Calu3 (cell line): ENCODE results near the gene TMEM167B. TPM values are rescaled to one million over a fixed set of nuclear protein-coding genes. Genes with fewer than 3 reads are reported as not detected.

Experiments used
- BruUV-seq: library from RNA; stranded (reverse); fragments of 400-500 nt; replicated peaks from 2 replicates; lab custom pipeline; 2021; lab: Mats Ljungman, UMichigan
- CTCF ChIA-PET: fragments of 300-600 bp; sonication (Branson Sonifier 250); formaldehyde crosslinking; loops from one replicate; lab custom pipeline; 2022; ENCODE audit warnings: antibody characterized with exemption; lab: Charles Lee
- DNase-seq: peaks from one replicate; pipeline ENCODE4 v3.0.0; 2022
- H3K27ac Mint-ChIP-seq: one replicate; pipeline ENCODE4 v1.8.0; 2022; ENCODE audit warnings: mixed read lengths; ENCODE audit not compliant: unreplicated experiment
- H3K27me3 Mint-ChIP-seq: one replicate; pipeline ENCODE4 v1.8.0; 2022; ENCODE audit warnings: mixed read lengths; ENCODE audit not compliant: unreplicated experiment
- H3K36me3 Mint-ChIP-seq: one replicate; pipeline ENCODE4 v1.8.0; 2022; ENCODE audit warnings: mild to moderate bottlenecking, moderate library complexity, mixed read lengths; ENCODE audit not compliant: insufficient read depth, unreplicated experiment
- H3K4me1 Mint-ChIP-seq: one replicate; pipeline ENCODE4 v1.8.0; 2022; ENCODE audit warnings: mild to moderate bottlenecking, low read depth, mixed read lengths; ENCODE audit not compliant: unreplicated experiment
- H3K4me3 Mint-ChIP-seq: one replicate; pipeline ENCODE4 v1.8.0; 2022; ENCODE audit warnings: mild to moderate bottlenecking, low read depth, moderate library complexity, mixed read lengths; ENCODE audit not compliant: unreplicated experiment
- H3K9me3 Mint-ChIP-seq: one replicate; pipeline ENCODE4 v1.8.0; 2022; ENCODE audit warnings: low read depth, mixed read lengths; ENCODE audit not compliant: unreplicated experiment
- CTCF ChIP-seq: fragments of 200-600 bp; IDR thresholded peaks from one replicate; pipeline ENCODE4 v1.8.0; 2022; ENCODE audit warnings: antibody characterized with exemption; ENCODE audit not compliant: unreplicated experiment
- intact Hi-C: fragments of 100-400 bp; cut with micrococcal nuclease; formaldehyde crosslinking; loops from one replicate; pipeline ENCODE4 v1.10.0; 2022; ENCODE audit not compliant: unreplicated experiment
- total RNA-seq: library from RNA; stranded (reverse); gene quantifications from 2 replicates; pipeline ENCODE4 v1.2.3, GENCODE V29; 2022

Gene TMEM167B
- total RNA-seq, 1 experiment from 2014 or later = 13.6 TPM

- Mint-ChIP-seq H3K27ac (no peak overlapping the region), H3K9me3 (no peaks in the 10 kb centered on the region), H3K27me3 (no peaks in the 10 kb centered on the region), H3K4me3 (no peak overlapping the region), H3K36me3 (no peaks in the 10 kb centered on the region), H3K4me1 (no peaks in the 10 kb centered on the region)
- intact Hi-C loops = no loop called here
- DNase-seq = no peak
- no peak for TF ChIP-seq CTCF
- CTCF ChIA-PET = no interaction called here
- BruUV-seq = no TSS peak
Measured at GRCh38 chr1:109083501-109083900, 7.1 kb upstream of the TMEM167B start.

- no peaks in the 10 kb centered on the region for H3K36me3 Mint-ChIP-seq
- H3K9me3 Mint-ChIP-seq = no peaks in the 10 kb centered on the region
- no peak overlapping the region for H3K27ac Mint-ChIP-seq
- H3K4me1 Mint-ChIP-seq = no peaks in the 10 kb centered on the region
- BruUV-seq = no TSS peak
- intact Hi-C loops = no loop called here
- TF ChIP-seq CTCF = no peak
- DNase-seq = no peak
- H3K27me3 Mint-ChIP-seq = no peaks in the 10 kb centered on the region
- H3K4me3 Mint-ChIP-seq = no peak overlapping the region
- CTCF ChIA-PET = no interaction called here
Measured at GRCh38 chr1:109083923-109084322, 6.6 kb upstream of the TMEM167B start.

- no peak for TF ChIP-seq CTCF
- Mint-ChIP-seq H3K36me3 (no peaks in the 10 kb centered on the region), H3K9me3 (no peaks in the 10 kb centered on the region), H3K27me3 (no peaks in the 10 kb centered on the region), H3K27ac (no peak overlapping the region), H3K4me3 (no peak overlapping the region), H3K4me1 (no peaks in the 10 kb centered on the region)
- CTCF ChIA-PET = no interaction called here
- BruUV-seq = no TSS peak
- intact Hi-C loops = no loop called here
- DNase-seq = no peak
Measured at GRCh38 chr1:109084563-109085517, 5.7 kb upstream of the TMEM167B start.

- Mint-ChIP-seq H3K27me3 (no peaks in the 10 kb centered on the region), H3K4me1 (no peaks in the 10 kb centered on the region), H3K9me3 (no peaks in the 10 kb centered on the region), H3K36me3 (peaks cover 34% of the 10 kb centered on the region), H3K4me3 (peak overlapping the region; percentile 91), H3K27ac (no peak overlapping the region)
- DNase-seq = peak; percentile 51
- TF ChIP-seq CTCF = no peak
- intact Hi-C loops = no loop called here
- BruUV-seq = no TSS peak
- CTCF ChIA-PET = interaction anchor here (0.7 to 1.0 kb wide), 4 partner anchors 11 to 126 kb away, joined by 3 to 4 read pairs (median 4); no protein-coding TSS in a partner anchor
Measured at GRCh38 chr1:109089242-109090015, 1.1 kb upstream of the TMEM167B start.
